ENCODE results near the gene FBXW11.

FBXW11 gene

DNA sequence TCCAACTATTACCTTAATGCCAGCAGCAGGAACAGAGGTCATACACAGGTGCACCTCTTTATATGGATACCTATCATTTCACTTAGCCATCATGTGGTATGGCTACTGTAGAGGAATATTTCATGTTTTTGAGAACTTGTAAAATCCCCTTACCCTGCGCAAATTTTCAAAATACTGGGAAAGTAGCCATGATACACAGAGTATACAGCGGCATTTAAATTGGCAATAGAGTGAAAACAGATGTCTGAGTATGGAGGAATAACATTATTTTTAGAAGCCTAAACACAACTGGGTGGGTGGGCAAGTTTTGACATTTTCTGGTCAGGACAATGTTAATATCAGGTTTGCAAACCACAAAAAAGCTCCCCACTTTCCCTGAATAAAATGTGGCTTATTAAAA is 111.4 kb downstream of the FBXW11 start:
- Histone ChIP-seq H3K4me1 (ENCODE audit: low read length) (no peaks in the 10 kb centered on the region), H3K9me3 (ENCODE audit: insufficient read depth, low read length) (no peaks in the 10 kb centered on the region), H3K27me3 (ENCODE audit: low read depth, low read length) (no peaks in the 10 kb centered on the region), H4K20me1 (ENCODE audit: insufficient read depth, low read length) (peaks cover 21% of the 10 kb centered on the region), H3K36me3 (replicated peaks; ENCODE audit: low read depth, low read length) (peaks cover 22% of the 10 kb centered on the region), H3K27ac (ENCODE audit: low read length) (no peak overlapping the region), H3K4me2 (ENCODE audit: low read length) (no peak overlapping the region), H3K4me3 (ENCODE audit: low read length) (no peak overlapping the region), H2AFZ (ENCODE audit: low read depth, low read length) (no peak overlapping the region), H3K9ac (ENCODE audit: low read length) (no peak overlapping the region), H3K79me2 (ENCODE audit: low read length) (no peaks in the 10 kb centered on the region)
- no peak for TF ChIP-seq CTCF (IDR thresholded peaks at IDR 0.05; ENCODE audit: low read depth, low read length)
- TF ChIP-seq EZH2phosphoT487 (IDR thresholded peaks at IDR 0.05; ENCODE audit: low read depth), result no peak

- TF ChIP-seq EZH2phosphoT487 (IDR thresholded peaks at IDR 0.05; ENCODE audit: low read depth) (no peak), CTCF (IDR thresholded peaks at IDR 0.05; ENCODE audit: low read depth, low read length) (no peak)
- Histone ChIP-seq H3K9ac (ENCODE audit: low read length) (no peak overlapping the region), H3K79me2 (ENCODE audit: low read length) (no peaks in the 10 kb centered on the region), H3K36me3 (replicated peaks; ENCODE audit: low read depth, low read length) (peaks cover 25% of the 10 kb centered on the region), H3K9me3 (ENCODE audit: insufficient read depth, low read length) (no peaks in the 10 kb centered on the region), H3K27me3 (ENCODE audit: low read depth, low read length) (no peaks in the 10 kb centered on the region), H3K4me1 (ENCODE audit: low read length) (no peaks in the 10 kb centered on the region), H3K4me3 (ENCODE audit: low read length) (no peak overlapping the region), H2AFZ (ENCODE audit: low read depth, low read length) (no peak overlapping the region), H4K20me1 (ENCODE audit: insufficient read depth, low read length) (peaks cover 13% of the 10 kb centered on the region; the same call in 1 of the 2 replicates), H3K4me2 (ENCODE audit: low read length) (no peak overlapping the region), H3K27ac (ENCODE audit: low read length) (no peak overlapping the region)
These were observed 113.0 kb downstream of the FBXW11 start for GRCh38 chr5:171893290-171893886.

DNA sequence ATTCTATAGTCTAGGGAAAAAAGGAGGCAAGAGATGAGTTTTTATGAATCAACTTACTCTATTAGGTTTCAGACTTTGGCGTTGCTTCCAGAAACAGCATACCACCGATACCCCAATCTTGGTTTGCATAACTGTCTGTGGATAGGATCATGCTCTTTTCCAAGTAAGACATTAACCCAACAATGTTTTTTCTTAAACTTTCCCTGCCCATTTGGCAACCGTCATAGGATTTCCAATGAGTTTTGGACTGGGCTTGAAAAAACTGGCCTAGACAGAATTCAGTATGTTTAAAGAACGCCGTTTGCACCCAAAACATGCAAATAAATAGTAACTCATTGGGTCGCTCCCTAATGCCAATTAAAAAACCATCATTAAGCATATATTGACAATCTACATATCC is 114.8 kb downstream of the FBXW11 start:
- peaks cover 25% of the 10 kb centered on the region for H3K36me3 ChIP-seq (replicated peaks; ENCODE audit: low read depth, low read length)
- H4K20me1 ChIP-seq (ENCODE audit: insufficient read depth, low read length), result peaks cover 6% of the 10 kb centered on the region; the same call in 1 of the 2 replicates
- no peaks in the 10 kb centered on the region for H3K4me1 ChIP-seq (ENCODE audit: low read length)
- H3K79me2 ChIP-seq (ENCODE audit: low read length), result no peaks in the 10 kb centered on the region
- H3K4me3 ChIP-seq (ENCODE audit: low read length), result no peak overlapping the region
- no peak for TF ChIP-seq EZH2phosphoT487 (IDR thresholded peaks at IDR 0.05; ENCODE audit: low read depth)
- TF ChIP-seq CTCF (IDR thresholded peaks at IDR 0.05; ENCODE audit: low read depth, low read length), result no peak
- no peak overlapping the region for H3K27ac ChIP-seq (ENCODE audit: low read length)
- no peak overlapping the region for H3K4me2 ChIP-seq (ENCODE audit: low read length)
- no peaks in the 10 kb centered on the region for H3K27me3 ChIP-seq (ENCODE audit: low read depth, low read length)
- no peaks in the 10 kb centered on the region for H3K9me3 ChIP-seq (ENCODE audit: insufficient read depth, low read length)
- no peak overlapping the region for H3K9ac ChIP-seq (ENCODE audit: low read length)
- no peak overlapping the region for H2AFZ ChIP-seq (ENCODE audit: low read depth, low read length)

GRCh38 chr5:171891150-171891549 is 115.3 kb downstream of the FBXW11 start:
- Histone ChIP-seq H3K27ac (ENCODE audit: low read length) (no peak overlapping the region), H4K20me1 (ENCODE audit: insufficient read depth, low read length) (peaks cover 6% of the 10 kb centered on the region; the same call in 1 of the 2 replicates), H3K27me3 (ENCODE audit: low read depth, low read length) (no peaks in the 10 kb centered on the region), H3K9me3 (ENCODE audit: insufficient read depth, low read length) (no peaks in the 10 kb centered on the region), H3K4me1 (ENCODE audit: low read length) (no peaks in the 10 kb centered on the region), H3K9ac (ENCODE audit: low read length) (no peak overlapping the region), H2AFZ (ENCODE audit: low read depth, low read length) (no peak overlapping the region), H3K36me3 (replicated peaks; ENCODE audit: low read depth, low read length) (peaks cover 25% of the 10 kb centered on the region), H3K4me3 (ENCODE audit: low read length) (no peak overlapping the region), H3K4me2 (ENCODE audit: low read length) (no peak overlapping the region), H3K79me2 (ENCODE audit: low read length) (no peaks in the 10 kb centered on the region)
- TF ChIP-seq EZH2phosphoT487 (IDR thresholded peaks at IDR 0.05; ENCODE audit: low read depth) (no peak), CTCF (IDR thresholded peaks at IDR 0.05; ENCODE audit: low read depth, low read length) (no peak)

Measured in OCI-LY3 (cell line).